NCI-H446 treated with DMSO at 0.1 percent for 48 hours (cell line): ENCODE measurements around the gene PTPRN2.

Source experiments
- DNase-seq: peaks from one replicate; lab custom pipeline; 2025; lab: John Stamatoyannopoulos, UW

The PTPRN2 gene

GRCh38 chr7:158114056-158114850 lies 473.4 kb downstream of the PTPRN2 start:
- DNase-seq = no peak

GRCh38 chr7:158113321-158114025 lies 474.1 kb downstream of the PTPRN2 start:
- DNase-seq = no peak

GRCh38 chr7:158112571-158113320 lies 474.9 kb downstream of the PTPRN2 start:
- DNase-seq = no peak

GRCh38 chr7:158111906-158112570 lies 475.6 kb downstream of the PTPRN2 start:
- no peak for DNase-seq

GRCh38 chr7:158111049-158111751 lies 476.4 kb downstream of the PTPRN2 start:
- no peak for DNase-seq

GRCh38 chr7:158110661-158111048 lies 477.0 kb downstream of the PTPRN2 start:
- no peak for DNase-seq

GRCh38 chr7:158110034-158110590 lies 477.5 kb downstream of the PTPRN2 start:
- no peak for DNase-seq

- DNase-seq = no peak
Observed at GRCh38 chr7:158109364-158110033, 478.1 kb downstream of the PTPRN2 start.

- no peak for DNase-seq
Observed at GRCh38 chr7:158108646-158109293, 478.9 kb downstream of the PTPRN2 start.

GRCh38 chr7:158107806-158108205 lies 479.8 kb downstream of the PTPRN2 start:
- no peak for DNase-seq

GRCh38 chr7:158106272-158106671 lies 481.4 kb downstream of the PTPRN2 start:
- DNase-seq = no peak

- no peak for DNase-seq
Observed at GRCh38 chr7:158103378-158103777, 484.2 kb downstream of the PTPRN2 start.

GRCh38 chr7:158102897-158103296 lies 484.7 kb downstream of the PTPRN2 start:
- no peak for DNase-seq

GRCh38 chr7:158101821-158102450 lies 485.7 kb downstream of the PTPRN2 start:
- no peak for DNase-seq

- DNase-seq = no peak
Observed at GRCh38 chr7:158098125-158099030, 489.2 kb downstream of the PTPRN2 start.

- no peak for DNase-seq
Observed at GRCh38 chr7:158097453-158098124, 490.0 kb downstream of the PTPRN2 start.

- no peak for DNase-seq
Observed at GRCh38 chr7:158097106-158097452, 490.5 kb downstream of the PTPRN2 start.

- no peak for DNase-seq
Observed at GRCh38 chr7:158096582-158096981, 491.0 kb downstream of the PTPRN2 start.
